Measurements from ENCODE around the gene C11orf68.
A peak's percentile ranks its signal among the peaks of the same experiment; 100 is the strongest.

The C11orf68 gene

DNA sequence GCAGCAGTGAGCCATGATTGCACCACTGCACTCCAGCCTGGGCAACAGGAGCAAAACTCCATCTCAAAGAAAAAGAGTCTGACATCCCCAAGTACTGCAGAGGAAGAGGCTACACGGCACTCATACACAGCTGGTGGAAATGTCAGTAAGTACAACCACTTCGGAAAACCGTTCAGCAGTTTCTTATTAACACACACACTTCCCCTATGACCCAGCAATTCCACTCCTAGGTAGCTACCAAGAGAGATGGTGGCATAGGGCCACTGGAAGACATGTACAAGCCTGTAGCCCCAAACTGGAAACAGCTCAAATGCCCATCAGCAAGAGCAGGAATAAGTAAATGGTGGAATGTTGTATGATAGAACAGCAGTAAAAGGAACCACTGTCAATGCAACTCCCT lies 3.7 kb upstream of the C11orf68 start:
- DNase-seq (ENCODE audit: low read depth, low spot score), result no peak
- no peak overlapping the region for H3K4me3 ChIP-seq (ENCODE audit: low read depth, low read length)
- TF ChIP-seq, protein P1, sequence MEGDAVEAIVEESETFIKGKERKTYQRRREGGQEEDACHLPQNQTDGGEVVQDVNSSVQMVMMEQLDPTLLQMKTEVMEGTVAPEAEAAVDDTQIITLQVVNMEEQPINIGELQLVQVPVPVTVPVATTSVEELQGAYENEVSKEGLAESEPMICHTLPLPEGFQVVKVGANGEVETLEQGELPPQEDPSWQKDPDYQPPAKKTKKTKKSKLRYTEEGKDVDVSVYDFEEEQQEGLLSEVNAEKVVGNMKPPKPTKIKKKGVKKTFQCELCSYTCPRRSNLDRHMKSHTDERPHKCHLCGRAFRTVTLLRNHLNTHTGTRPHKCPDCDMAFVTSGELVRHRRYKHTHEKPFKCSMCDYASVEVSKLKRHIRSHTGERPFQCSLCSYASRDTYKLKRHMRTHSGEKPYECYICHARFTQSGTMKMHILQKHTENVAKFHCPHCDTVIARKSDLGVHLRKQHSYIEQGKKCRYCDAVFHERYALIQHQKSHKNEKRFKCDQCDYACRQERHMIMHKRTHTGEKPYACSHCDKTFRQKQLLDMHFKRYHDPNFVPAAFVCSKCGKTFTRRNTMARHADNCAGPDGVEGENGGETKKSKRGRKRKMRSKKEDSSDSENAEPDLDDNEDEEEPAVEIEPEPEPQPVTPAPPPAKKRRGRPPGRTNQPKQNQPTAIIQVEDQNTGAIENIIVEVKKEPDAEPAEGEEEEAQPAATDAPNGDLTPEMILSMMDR (IDR thresholded peaks at IDR 0.05; ENCODE audit: low read depth, low read length), result no peak
- in situ Hi-C loops (cut with HindIII; ENCODE audit: low sequenced_read_pairs), result no loop called here

DNA sequence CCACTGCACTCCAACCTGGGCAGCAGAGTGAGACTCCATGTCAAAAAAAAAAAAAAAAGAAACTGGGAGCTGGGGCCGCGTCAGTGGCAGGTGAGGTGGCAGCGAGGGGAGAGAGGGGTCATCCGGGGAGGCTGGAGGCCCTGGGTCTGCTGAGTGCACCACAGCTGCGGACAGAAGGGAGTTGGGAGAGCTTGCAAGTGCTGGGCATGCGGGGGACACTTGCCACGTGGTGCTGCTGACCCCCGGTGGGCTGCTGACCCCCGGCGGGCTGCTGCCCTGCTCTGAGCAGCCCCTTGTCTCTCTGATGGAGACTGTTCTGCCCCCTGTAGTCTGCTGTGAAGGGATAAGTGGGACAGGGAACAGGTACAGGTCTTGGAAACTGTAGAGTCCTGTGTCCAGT lies 3.0 kb upstream of the C11orf68 start:
- DNase-seq (ENCODE audit: low read depth, low spot score), result no peak
- in situ Hi-C loops (cut with HindIII; ENCODE audit: low sequenced_read_pairs), result no loop called here
- H3K4me3 ChIP-seq (ENCODE audit: low read depth, low read length), result no peak overlapping the region
- TF ChIP-seq, protein P1 (IDR thresholded peaks at IDR 0.05; ENCODE audit: low read depth, low read length), result no peak

DNA sequence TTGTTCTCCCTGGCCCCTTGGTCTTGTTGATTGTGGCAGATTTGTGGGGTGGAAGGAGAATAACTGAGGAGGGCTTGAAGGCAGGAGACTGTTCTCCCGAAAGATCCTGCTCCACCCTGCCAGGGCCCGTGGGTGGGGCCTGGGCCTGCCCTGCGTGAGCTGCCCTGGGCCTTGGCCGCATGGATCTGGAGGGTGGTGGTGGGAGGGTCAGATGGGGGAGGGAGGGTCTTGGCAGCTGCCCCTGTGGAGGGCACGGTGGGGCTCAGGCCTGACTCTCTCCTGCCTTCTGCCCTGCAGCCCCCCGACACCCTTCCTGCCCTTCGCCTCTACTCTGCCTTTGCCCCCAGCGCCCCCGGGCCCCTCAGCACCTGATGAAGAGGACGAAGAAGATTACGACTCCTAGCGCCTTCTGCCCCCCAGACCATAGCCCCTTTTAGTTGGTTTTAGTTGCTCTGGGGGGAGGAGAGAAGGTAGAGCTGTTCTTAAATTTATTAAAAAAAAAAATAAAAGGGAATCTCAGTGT lies 2.2 kb upstream of the C11orf68 start:
- in situ Hi-C loops (cut with HindIII; ENCODE audit: low sequenced_read_pairs), result no loop called here
- H3K4me3 ChIP-seq (ENCODE audit: low read depth, low read length), result no peak overlapping the region
- TF ChIP-seq, protein P1 (IDR thresholded peaks at IDR 0.05; ENCODE audit: low read depth, low read length), result no peak
- no peak for DNase-seq (ENCODE audit: low read depth, low spot score)

- TF ChIP-seq, protein P1 (IDR thresholded peaks at IDR 0.05; ENCODE audit: low read depth, low read length), result no peak
- no peak for DNase-seq (ENCODE audit: low read depth, low spot score)
- in situ Hi-C loops (cut with HindIII; ENCODE audit: low sequenced_read_pairs), result no loop called here
- peak overlapping the region; percentile 78 for H3K4me3 ChIP-seq (ENCODE audit: low read depth, low read length)
Observed at GRCh38 chr11:65920372-65920802, 1.5 kb upstream of the C11orf68 start.

GRCh38 chr11:65919573-65920371 lies 910 bp upstream of the C11orf68 start:
- DNase-seq (ENCODE audit: low read depth, low spot score), result no peak
- H3K4me3 ChIP-seq (ENCODE audit: low read depth, low read length), result peak overlapping the region; percentile 78
- TF ChIP-seq, protein P1 (IDR thresholded peaks at IDR 0.05; ENCODE audit: low read depth, low read length), result no peak
- in situ Hi-C loops (cut with HindIII; ENCODE audit: low sequenced_read_pairs), result no loop called here

- DNase-seq (ENCODE audit: low read depth, low spot score), result peak; percentile 99
- in situ Hi-C loops (cut with HindIII; ENCODE audit: low sequenced_read_pairs), result no loop called here
- TF ChIP-seq, protein P1 (IDR thresholded peaks at IDR 0.05; ENCODE audit: low read depth, low read length), result no peak
- peak within 1 kb of the TSS; percentile 93 for H3K4me3 ChIP-seq (ENCODE audit: low read depth, low read length)
Observed at GRCh38 chr11:65919141-65919572, 295 bp upstream of the C11orf68 start, which contains the start of gene DRAP1. Gene DRAP1 (plus strand): TSS chr11:65919426. CDS start chr11:65919502, 76 bp downstream.

Data from astrocyte of the spinal cord (primary cell).